Testis (tissue), 2 donors: ENCODE measurements around the gene SYMPK.

ENCODE experiments used
- CTCF ChIP-seq, 3 experiments: fragments of 450-650 bp in 2 of 3; fragments of 200-600 bp in 1 of 3; sonication (generic) in 1 of 3; IDR thresholded peaks; one replicate each; pipeline ENCODE4 v1.5.1; 2016 to 2019; ENCODE audit warnings: antibody characterized with exemption in 3 of 3, mild to moderate bottlenecking in 2 of 3, moderate library complexity in 1 of 3
- POLR2A ChIP-seq: fragments of 450-650 bp; IDR thresholded peaks from one replicate; pipeline ENCODE4 v1.6.1; 2017; ENCODE audit warnings: antibody characterized with exemption, mild to moderate bottlenecking, moderate library complexity

DNA sequence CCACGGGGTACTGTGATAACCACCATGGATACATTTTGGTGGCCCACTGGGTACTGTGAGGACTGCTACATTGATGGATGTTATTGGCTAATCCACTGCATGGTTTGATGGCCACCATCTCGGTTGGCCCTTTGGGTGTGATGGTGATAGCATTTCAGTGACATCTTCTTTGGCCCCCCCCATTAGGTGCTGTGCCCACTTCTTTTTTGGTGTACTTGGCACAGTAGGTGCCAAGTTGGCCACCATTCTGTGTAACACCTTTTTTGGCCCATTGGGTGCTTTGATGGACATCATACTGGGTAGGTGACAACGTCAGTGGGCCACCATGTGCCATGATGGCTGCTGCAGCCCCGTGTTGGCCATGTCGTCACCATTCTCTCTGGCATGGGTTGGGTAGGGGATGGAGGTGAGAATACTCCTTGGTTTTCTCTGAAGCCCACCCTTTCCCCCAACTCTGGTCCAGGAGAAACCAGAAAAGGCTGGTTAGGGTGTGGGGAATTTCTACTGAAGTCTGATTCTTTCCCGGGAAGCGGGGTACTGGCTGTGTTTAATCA, 10.3 kb upstream of the SYMPK start:
- no peak for TF ChIP-seq CTCF (IDR thresholded peaks at IDR 0.05)
- TF ChIP-seq POLR2A, result no peak
